Body of pancreas (tissue), 4 donors: ENCODE data around the gene SORCS1. TPM values are rescaled to one million over a fixed set of nuclear protein-coding genes. Genes with fewer than 3 reads are reported as not detected.

ENCODE experiments used
- ATAC-seq: fragments of 150-250 bp; one replicate; pipeline ENCODE4 v1.9.1; 2016
- DNase-seq, 4 donors: peaks; one replicate each; pipeline ENCODE4 v3.0.0-alpha.2; 2019
- H3K27ac ChIP-seq, 4 donors: fragments of 200-600 bp; sonication (generic); 1 replicate in 3 of 4; 2 replicates in 1 of 4; pipeline versions ENCODE4 v1.5.1 to v1.6.1; 2016 to 2019; ENCODE audit warnings: mild to moderate bottlenecking in 1 of 4, mixed read lengths in 1 of 4, moderate library complexity in 1 of 4
- H3K27me3 ChIP-seq, 2 donors: fragments of 200-600 bp; sonication (generic); one replicate each; pipeline ENCODE4 v1.6.0; 2016; ENCODE audit warnings: mild to moderate bottlenecking in 1 of 2
- H3K36me3 ChIP-seq, 2 donors: fragments of 200-600 bp; sonication (generic); replicated peaks in 1 of 2; 2 replicates each; pipeline ENCODE4 v1.5.1; 2016; ENCODE audit warnings: low read depth in 2 of 2; ENCODE audit not compliant: insufficient read depth in 1 of 2
- H3K4me1 ChIP-seq: fragments of 200-600 bp; sonication (generic); one replicate; pipeline ENCODE4 v1.6.0; 2016
- H3K4me3 ChIP-seq, 2 donors: fragments of 200-600 bp; sonication (generic); 1 replicate in 1 of 2; 2 replicates in 1 of 2; pipeline ENCODE4 v1.5.1; 2016 to 2019
- H3K9me3 ChIP-seq, 3 donors: fragments of 200-600 bp; sonication (generic); 1 replicate in 2 of 3; 2 replicates in 1 of 3; pipeline ENCODE4 v1.5.1; 2016
- POLR2A ChIP-seq, 3 donors: fragments of 450-650 bp; IDR thresholded peaks; one replicate each; pipeline ENCODE4 v1.6.1; 2016; ENCODE audit warnings: antibody characterized with exemption in 3 of 3, mild to moderate bottlenecking in 2 of 3
- WGBS, 2 donors: methylation state at CpG; one replicate each; pipeline ENCODE4 v1.1.5; 2017; 5-methylcytosine and 5-hydroxymethylcytosine counted together
- intact Hi-C: fragments of 100-400 bp; cut with DNase I; formaldehyde crosslinking; loops from one replicate; pipeline ENCODE4 v1.15.1; 2023
- total RNA-seq, 2 donors: library from RNA; depleted of rRNA; stranded (reverse); fragments of >200 nt; gene quantifications; one replicate each; pipeline ENCODE4 v1.1.0, GENCODE V29; 2016
- TF ChIP-seq, protein P1 (sequence below), 7 experiments: fragments of 450-650 bp in 4 of 7; fragments of 200-600 bp in 3 of 7; sonication (generic) in 3 of 7; IDR thresholded peaks; one replicate each; pipeline ENCODE4 v1.5.1; 2016 to 2019; ENCODE audit warnings: antibody characterized with exemption in 7 of 7

The SORCS1 gene
- total RNA-seq, 2 donors from 2014 or later = 1.3 to 6.0 TPM

- WGBS, 2 donors = 70 to 77% methylated on average over 3 of the region's 3 CpGs
- intact Hi-C loops = no loop called here
- ATAC-seq = no peak
- DNase-seq = no peak
- no peak overlapping the region for H3K27ac ChIP-seq
- H3K4me1 ChIP-seq = no peaks in the 10 kb centered on the region
- H3K27me3 ChIP-seq = no peaks in the 10 kb centered on the region
- H3K4me3 ChIP-seq = no peak overlapping the region
- no peak for TF ChIP-seq POLR2A (IDR thresholded peaks at IDR 0.05)
- TF ChIP-seq, protein P1, sequence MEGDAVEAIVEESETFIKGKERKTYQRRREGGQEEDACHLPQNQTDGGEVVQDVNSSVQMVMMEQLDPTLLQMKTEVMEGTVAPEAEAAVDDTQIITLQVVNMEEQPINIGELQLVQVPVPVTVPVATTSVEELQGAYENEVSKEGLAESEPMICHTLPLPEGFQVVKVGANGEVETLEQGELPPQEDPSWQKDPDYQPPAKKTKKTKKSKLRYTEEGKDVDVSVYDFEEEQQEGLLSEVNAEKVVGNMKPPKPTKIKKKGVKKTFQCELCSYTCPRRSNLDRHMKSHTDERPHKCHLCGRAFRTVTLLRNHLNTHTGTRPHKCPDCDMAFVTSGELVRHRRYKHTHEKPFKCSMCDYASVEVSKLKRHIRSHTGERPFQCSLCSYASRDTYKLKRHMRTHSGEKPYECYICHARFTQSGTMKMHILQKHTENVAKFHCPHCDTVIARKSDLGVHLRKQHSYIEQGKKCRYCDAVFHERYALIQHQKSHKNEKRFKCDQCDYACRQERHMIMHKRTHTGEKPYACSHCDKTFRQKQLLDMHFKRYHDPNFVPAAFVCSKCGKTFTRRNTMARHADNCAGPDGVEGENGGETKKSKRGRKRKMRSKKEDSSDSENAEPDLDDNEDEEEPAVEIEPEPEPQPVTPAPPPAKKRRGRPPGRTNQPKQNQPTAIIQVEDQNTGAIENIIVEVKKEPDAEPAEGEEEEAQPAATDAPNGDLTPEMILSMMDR (IDR thresholded peaks at IDR 0.05) = no peak
- no peaks in the 10 kb centered on the region for H3K9me3 ChIP-seq
- no peaks in the 10 kb centered on the region for H3K36me3 ChIP-seq
Observed at GRCh38 chr10:106542461-106542860, 622.0 kb downstream of the SORCS1 start.

DNA sequence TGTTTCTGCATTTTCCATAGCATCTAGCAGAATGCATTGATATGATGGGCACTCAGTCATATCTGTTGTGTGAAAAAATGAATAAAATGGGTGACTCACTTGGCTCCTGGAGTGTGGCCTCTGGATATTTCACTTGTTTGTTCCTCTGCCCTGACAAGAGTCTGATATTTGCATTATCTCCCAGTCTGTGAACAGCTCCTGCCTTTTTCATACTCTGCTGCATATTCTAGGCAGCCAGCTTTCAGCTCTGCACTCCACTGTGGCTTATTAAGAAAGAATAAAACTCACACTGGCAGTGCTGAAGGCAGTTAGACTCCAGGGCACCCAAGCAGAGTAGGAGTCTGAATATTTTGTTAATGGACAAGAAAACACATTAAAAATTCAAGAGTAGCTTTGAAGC lies 623.9 kb downstream of the SORCS1 start:
- Histone ChIP-seq H3K27me3 (no peaks in the 10 kb centered on the region), H3K4me1 (no peaks in the 10 kb centered on the region), H3K27ac (no peak overlapping the region), H3K4me3 (no peak overlapping the region), H3K36me3 (no peaks in the 10 kb centered on the region), H3K9me3 (no peaks in the 10 kb centered on the region)
- DNase-seq = no peak
- no peak for ATAC-seq
- TF ChIP-seq, protein P1 (IDR thresholded peaks at IDR 0.05) = no peak
- TF ChIP-seq POLR2A (IDR thresholded peaks at IDR 0.05) = no peak
- intact Hi-C loops = no loop called here

- TF ChIP-seq, protein P1 (IDR thresholded peaks at IDR 0.05) = no peak
- TF ChIP-seq POLR2A (IDR thresholded peaks at IDR 0.05) = no peak
- Histone ChIP-seq H3K9me3 (peaks cover 0 to 5% (median 0%) of the 10 kb centered on the region in 3 donors), H3K4me3 (no peak overlapping the region), H3K27me3 (no peaks in the 10 kb centered on the region), H3K27ac (no peak overlapping the region), H3K4me1 (no peaks in the 10 kb centered on the region), H3K36me3 (no peaks in the 10 kb centered on the region)
- no peak for DNase-seq
- ATAC-seq = no peak
- intact Hi-C loops = no loop called here
- WGBS, 2 donors = 53% methylated on average over 5 of the region's 5 CpGs
Observed at GRCh38 chr10:106537866-106538265, 626.6 kb downstream of the SORCS1 start.

DNA sequence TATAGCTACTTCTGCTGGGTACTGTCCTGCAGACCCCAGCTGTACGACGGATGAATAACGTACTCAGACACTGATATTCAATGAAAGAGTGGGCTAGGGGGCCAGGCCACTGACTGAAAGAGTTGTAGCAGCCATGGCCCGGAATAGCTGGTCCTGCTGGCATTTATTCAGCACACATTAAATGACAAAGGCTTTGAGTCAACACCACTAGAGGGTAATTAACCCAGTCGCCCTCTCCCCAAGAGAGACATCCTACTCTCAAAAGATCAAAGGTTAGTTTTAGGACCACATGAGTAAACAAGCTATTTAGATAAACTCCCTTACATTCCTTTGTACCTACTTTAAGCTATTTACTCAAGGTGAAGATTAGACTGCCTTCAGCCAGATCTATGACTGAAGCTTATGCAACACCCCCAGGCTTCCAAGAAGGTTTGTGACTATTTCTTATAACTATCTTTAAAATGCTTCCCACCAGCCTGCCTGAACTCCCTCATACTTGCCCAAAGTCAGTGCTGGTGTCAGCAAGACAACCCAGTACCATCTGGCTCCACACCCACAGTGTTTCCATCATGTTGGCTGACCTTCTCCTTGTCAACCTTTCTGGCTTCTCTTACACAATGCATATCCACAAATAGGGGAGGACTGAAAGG lies 629.1 kb downstream of the SORCS1 start:
- no peak for TF ChIP-seq POLR2A (IDR thresholded peaks at IDR 0.05)
- TF ChIP-seq, protein P1 (IDR thresholded peaks at IDR 0.05) = no peak
- Histone ChIP-seq H3K36me3 (no peaks in the 10 kb centered on the region), H3K4me1 (no peaks in the 10 kb centered on the region), H3K27me3 (no peaks in the 10 kb centered on the region), H3K9me3 (peaks cover 0 to 5% (median 0%) of the 10 kb centered on the region in 3 donors), H3K4me3 (no peak overlapping the region), H3K27ac (no peak overlapping the region)
- intact Hi-C loops = no loop called here
- WGBS, 2 donors = 58 to 64% methylated on average over 5 of the region's 5 CpGs
- no peak for DNase-seq
- no peak for ATAC-seq

DNA sequence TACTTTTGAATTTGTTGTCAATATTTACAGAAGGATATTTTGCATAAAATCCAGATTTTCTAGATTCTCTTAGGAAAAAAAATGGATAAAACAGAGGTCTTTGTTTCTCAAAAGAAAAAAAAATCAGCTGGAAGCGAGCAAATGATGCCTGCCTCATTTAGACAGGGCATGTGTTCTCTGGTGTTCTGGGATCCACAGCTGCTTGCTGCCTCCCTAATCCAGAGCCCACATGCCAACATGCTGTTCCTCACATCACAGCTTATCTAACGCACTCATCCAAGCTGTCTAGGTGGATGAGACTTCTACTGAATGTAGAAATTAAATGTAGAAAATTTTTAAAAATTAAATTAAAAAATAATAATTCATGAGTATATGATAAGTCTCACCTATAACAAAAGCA lies 630.1 kb downstream of the SORCS1 start:
- WGBS, 2 donors = 54 to 83% methylated on average over 2 of the region's 2 CpGs
- no peak overlapping the region for H3K27ac ChIP-seq

More for the DNA sequence above, 630.1 kb downstream of the SORCS1 start:
- intact Hi-C loops = no loop called here
- DNase-seq = no peak
- TF ChIP-seq, protein P1 (IDR thresholded peaks at IDR 0.05) = no peak
- no peak for TF ChIP-seq POLR2A (IDR thresholded peaks at IDR 0.05)
- Histone ChIP-seq H3K27me3 (no peaks in the 10 kb centered on the region), H3K36me3 (no peaks in the 10 kb centered on the region), H3K9me3 (peaks cover 0 to 5% (median 0%) of the 10 kb centered on the region in 3 donors), H3K4me3 (no peak overlapping the region), H3K4me1 (no peaks in the 10 kb centered on the region)
- ATAC-seq = no peak
